PC-3 (cell line): ENCODE results near the gene OLFM2. TPM values are rescaled to one million over a fixed set of nuclear protein-coding genes. Genes with fewer than 3 reads are reported as not detected.

Source experiments
- ATAC-seq: fragments of 200-7000 bp; cut with Tn5 transposase; 2 replicates; pipeline ENCODE4 v1.9.1; 2020; ENCODE audit warnings: mild to moderate bottlenecking, moderate library complexity
- BruUV-seq: library from RNA; stranded (reverse); fragments of 400-500 nt; replicated peaks from 2 replicates; lab custom pipeline; 2021; lab: Mats Ljungman, UMichigan
- CTCF ChIA-PET: fragments of 300-600 bp; sonication (Branson Sonifier 250); formaldehyde crosslinking; loops from one replicate; lab custom pipeline; 2022; ENCODE audit warnings: antibody characterized with exemption; lab: Charles Lee
- POLR2A ChIA-PET: fragments of 300-600 bp; sonication (Branson Sonifier 250); formaldehyde crosslinking; loops from one replicate; lab custom pipeline; 2022; ENCODE audit warnings: antibody characterized with exemption; ENCODE audit not compliant: unreplicated experiment; lab: Charles Lee
- DNase-seq: peaks from one replicate; pipeline ENCODE4 v3.0.0-alpha.2; 2015
- H2AFZ ChIP-seq: fragments of 300-600 bp; sonication (generic); 2 replicates; pipeline ENCODE4 v1.6.0; 2016; ENCODE audit warnings: antibody characterized with exemption, low read length
- H3F3A ChIP-seq: fragments of 300-600 bp; sonication (generic); one replicate; pipeline ENCODE4 v1.6.0; 2017; ENCODE audit warnings: antibody characterized with exemption, low read length, control low read depth, mild to moderate bottlenecking; ENCODE audit not compliant: unreplicated experiment
- H3K27ac ChIP-seq: fragments of 300-600 bp; sonication (generic); 2 replicates; pipeline ENCODE4 v1.5.1; 2016; ENCODE audit warnings: mild to moderate bottlenecking, low read length
- H3K27me3 ChIP-seq: fragments of 300-600 bp; sonication (generic); 2 replicates; pipeline ENCODE4 v1.6.1; 2016; ENCODE audit warnings: low read length, mixed read lengths
- H3K36me3 ChIP-seq: fragments of 300-600 bp; sonication (generic); 2 replicates; pipeline ENCODE4 v1.6.1; 2016; ENCODE audit warnings: low read depth, mixed run types, low read length, mixed read lengths
- H3K4me1 ChIP-seq: fragments of 300-600 bp; sonication (generic); 2 replicates; pipeline ENCODE4 v1.5.1; 2016; ENCODE audit warnings: low read length; ENCODE audit not compliant: insufficient read depth
- H3K4me2 ChIP-seq: fragments of 300-600 bp; sonication (generic); 2 replicates; pipeline ENCODE4 v1.6.0; 2016; ENCODE audit warnings: low read length
- H3K4me3 ChIP-seq: fragments of 300-600 bp; sonication (generic); 2 replicates; pipeline ENCODE4 v1.5.1; 2016; ENCODE audit warnings: mild to moderate bottlenecking, low read length, mixed read lengths
- H3K79me2 ChIP-seq: fragments of 300-600 bp; sonication (generic); 2 replicates; pipeline ENCODE4 v1.6.1; 2017; ENCODE audit warnings: low read length, mixed read lengths
- H3K9ac ChIP-seq: fragments of 300-600 bp; sonication (generic); 2 replicates; pipeline ENCODE4 v1.6.0; 2016; ENCODE audit warnings: mild to moderate bottlenecking, low read length
- H3K9me2 ChIP-seq: fragments of 300-600 bp; sonication (generic); replicated peaks from 2 replicates; pipeline ENCODE4 v1.6.1; 2016; ENCODE audit warnings: mixed run types, low read length, mixed read lengths
- H3K9me3 ChIP-seq: fragments of 300-600 bp; sonication (generic); 2 replicates; pipeline ENCODE4 v1.6.1; 2016; ENCODE audit warnings: low read length, mixed read lengths
- H4K20me1 ChIP-seq: fragments of 300-600 bp; sonication (generic); 2 replicates; pipeline ENCODE4 v1.6.1; 2016; ENCODE audit warnings: low read length, mixed read lengths
- CTCF ChIP-seq: fragments of 300-600 bp; sonication (generic); conservative IDR thresholded peaks from 2 replicates; pipeline ENCODE4 v1.5.1; 2017; ENCODE audit warnings: antibody characterized with exemption, low read depth, mild to moderate bottlenecking, low read length
- EZH2 ChIP-seq: fragments of 300-600 bp; sonication (generic); IDR thresholded peaks from one replicate; pipeline ENCODE4 v1.6.1; 2017; ENCODE audit warnings: antibody characterized with exemption, mild to moderate bottlenecking, low read length; ENCODE audit not compliant: unreplicated experiment
- EZH2phosphoT487 ChIP-seq: fragments of 300-600 bp; sonication (generic); IDR thresholded peaks from 2 replicates; pipeline ENCODE4 v1.6.1; 2018; ENCODE audit warnings: mild to moderate bottlenecking, antibody characterized with exemption, low read length, borderline replicate concordance
- intact Hi-C: fragments of 100-400 bp; cut with micrococcal nuclease; formaldehyde crosslinking; loops from 2 replicates; pipeline ENCODE4 v1.9.0; 2023
- total RNA-seq: library from RNA; depleted of rRNA; stranded (reverse); fragments of >200 nt; gene quantifications from 2 replicates; pipeline ENCODE4 v1.2.3, GENCODE V29; 2014

The OLFM2 gene
- total RNA-seq, 1 experiment from 2014 or later, result 1.6 TPM

- peak overlapping the region; percentile 2 for H2AFZ ChIP-seq
- ATAC-seq, result peak; percentile 86
- no peaks in the 10 kb centered on the region for H3F3A ChIP-seq
- CTCF ChIA-PET, result interaction anchor here (0.6 kb wide), 1 partner anchor 202 kb away, joined by 3 read pairs; no protein-coding TSS in a partner anchor
- peak overlapping the region; percentile 60 for H3K4me2 ChIP-seq
- TF ChIP-seq CTCF (no peak), EZH2phosphoT487 (no peak), EZH2 (no peak)
- no peaks in the 10 kb centered on the region for H3K9me2 ChIP-seq
- no TSS peak for BruUV-seq
- DNase-seq, result peak; percentile 93
- no peaks in the 10 kb centered on the region for H3K36me3 ChIP-seq
- H3K9ac ChIP-seq, result no peak overlapping the region; the same call in 1 of the 2 replicates
- H3K79me2 ChIP-seq, result no peaks in the 10 kb centered on the region
- H4K20me1 ChIP-seq, result no peaks in the 10 kb centered on the region
- H3K4me1 ChIP-seq, result peaks cover 13% of the 10 kb centered on the region
- no peaks in the 10 kb centered on the region for H3K27me3 ChIP-seq
- intact Hi-C loops, result no loop called here
- no peaks in the 10 kb centered on the region for H3K9me3 ChIP-seq
- POLR2A ChIA-PET, result no interaction called here
- H3K4me3 ChIP-seq, result peak overlapping the region; percentile 8; the same call in 1 of the 2 replicates
- H3K27ac ChIP-seq, result peak overlapping the region; percentile 47
Measured at GRCh38 chr19:9871626-9872338, 64.5 kb downstream of the OLFM2 start.

GRCh38 chr19:9868983-9869617 lies 67.2 kb downstream of the OLFM2 start:
- no peak overlapping the region for H2AFZ ChIP-seq
- no peaks in the 10 kb centered on the region for H3K9me2 ChIP-seq
- H3K9ac ChIP-seq, result no peak overlapping the region
- no peaks in the 10 kb centered on the region for H3F3A ChIP-seq
- intact Hi-C loops, result no loop called here
- no peak overlapping the region for H3K4me2 ChIP-seq
- H3K4me3 ChIP-seq, result no peak overlapping the region
- no peak for DNase-seq
- no peaks in the 10 kb centered on the region for H3K79me2 ChIP-seq
- TF ChIP-seq CTCF (no peak), EZH2phosphoT487 (no peak), EZH2 (no peak)
- CTCF ChIA-PET, result no interaction called here
- H4K20me1 ChIP-seq, result no peaks in the 10 kb centered on the region
- ATAC-seq, result no peak
- H3K27me3 ChIP-seq, result no peaks in the 10 kb centered on the region
- no peaks in the 10 kb centered on the region for H3K9me3 ChIP-seq
- POLR2A ChIA-PET, result no interaction called here
- H3K27ac ChIP-seq, result no peak overlapping the region
- peaks cover 13% of the 10 kb centered on the region for H3K4me1 ChIP-seq
- no peaks in the 10 kb centered on the region for H3K36me3 ChIP-seq
- BruUV-seq, result no TSS peak
